ENCODE data around the gene GLIS1. TPM values are rescaled to one million over a fixed set of nuclear protein-coding genes. Genes with fewer than 3 reads are reported as not detected.

Gene GLIS1
- total RNA-seq, 1 donor from 2014 or later = 0.20 TPM

- no peak for ATAC-seq
Measured at GRCh38 chr1:53521924-53522552, 216.9 kb downstream of the GLIS1 start.

GRCh38 chr1:53520481-53520880 is 218.5 kb downstream of the GLIS1 start:
- ATAC-seq = no peak

GRCh38 chr1:53519421-53519820 is 219.5 kb downstream of the GLIS1 start:
- ATAC-seq = no peak

DNA sequence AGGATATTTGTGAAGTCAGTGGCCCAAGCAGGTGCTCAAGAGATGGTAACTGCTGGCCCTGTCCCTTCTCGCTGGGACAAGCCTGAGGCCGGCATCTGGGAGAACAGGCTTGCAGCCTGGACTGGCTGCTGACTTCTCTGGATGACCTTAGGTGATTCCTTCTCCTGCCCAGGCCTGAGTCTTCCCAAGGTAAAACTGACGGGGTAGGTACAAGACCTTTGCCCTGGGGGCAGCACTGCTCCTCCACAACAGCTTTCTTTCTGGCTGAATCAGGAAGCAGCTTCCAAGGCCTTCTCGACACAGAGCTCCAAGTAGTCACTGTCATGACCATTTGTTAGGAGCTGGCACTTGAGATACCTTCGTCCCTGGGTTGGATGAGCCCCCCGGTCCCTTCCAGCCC is 220.2 kb downstream of the GLIS1 start:
- ATAC-seq = no peak

DNA sequence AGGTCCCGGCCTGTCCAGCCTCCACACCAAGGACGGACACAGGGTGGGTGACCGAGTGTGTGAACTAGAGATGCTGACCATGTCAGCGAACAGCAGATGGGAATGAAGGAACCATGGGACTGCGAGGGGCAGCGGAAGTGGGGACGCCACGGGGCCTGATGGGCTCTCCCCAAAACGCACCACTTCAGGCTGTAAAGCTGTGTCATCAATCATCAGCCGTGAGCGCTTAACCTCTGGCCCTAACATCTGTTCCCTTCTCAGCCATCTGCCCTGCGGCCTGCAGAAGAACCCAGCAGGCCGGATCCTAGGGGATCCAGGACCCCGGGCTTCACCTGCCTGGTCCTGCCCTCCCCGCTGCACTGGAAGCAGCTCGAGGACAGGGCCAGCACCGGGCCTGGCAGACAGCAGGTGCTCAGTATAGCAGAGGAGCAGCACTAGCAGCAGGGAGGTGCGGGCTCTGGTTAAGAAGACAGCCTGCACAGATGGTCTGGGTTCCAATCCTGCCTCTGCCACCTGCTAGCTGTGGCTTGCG is 221.1 kb downstream of the GLIS1 start:
- ATAC-seq = no peak

GRCh38 chr1:53517109-53517508 is 221.9 kb downstream of the GLIS1 start:
- ATAC-seq = no peak

- no peak for ATAC-seq
Measured at GRCh38 chr1:53516181-53516580, 222.8 kb downstream of the GLIS1 start.

GRCh38 chr1:53514436-53514835 is 224.5 kb downstream of the GLIS1 start:
- no peak for ATAC-seq

- no peak for ATAC-seq
Measured at GRCh38 chr1:53513846-53514245, 225.1 kb downstream of the GLIS1 start.

- ATAC-seq = no peak
Measured at GRCh38 chr1:53512807-53513755, 225.9 kb downstream of the GLIS1 start.

DNA sequence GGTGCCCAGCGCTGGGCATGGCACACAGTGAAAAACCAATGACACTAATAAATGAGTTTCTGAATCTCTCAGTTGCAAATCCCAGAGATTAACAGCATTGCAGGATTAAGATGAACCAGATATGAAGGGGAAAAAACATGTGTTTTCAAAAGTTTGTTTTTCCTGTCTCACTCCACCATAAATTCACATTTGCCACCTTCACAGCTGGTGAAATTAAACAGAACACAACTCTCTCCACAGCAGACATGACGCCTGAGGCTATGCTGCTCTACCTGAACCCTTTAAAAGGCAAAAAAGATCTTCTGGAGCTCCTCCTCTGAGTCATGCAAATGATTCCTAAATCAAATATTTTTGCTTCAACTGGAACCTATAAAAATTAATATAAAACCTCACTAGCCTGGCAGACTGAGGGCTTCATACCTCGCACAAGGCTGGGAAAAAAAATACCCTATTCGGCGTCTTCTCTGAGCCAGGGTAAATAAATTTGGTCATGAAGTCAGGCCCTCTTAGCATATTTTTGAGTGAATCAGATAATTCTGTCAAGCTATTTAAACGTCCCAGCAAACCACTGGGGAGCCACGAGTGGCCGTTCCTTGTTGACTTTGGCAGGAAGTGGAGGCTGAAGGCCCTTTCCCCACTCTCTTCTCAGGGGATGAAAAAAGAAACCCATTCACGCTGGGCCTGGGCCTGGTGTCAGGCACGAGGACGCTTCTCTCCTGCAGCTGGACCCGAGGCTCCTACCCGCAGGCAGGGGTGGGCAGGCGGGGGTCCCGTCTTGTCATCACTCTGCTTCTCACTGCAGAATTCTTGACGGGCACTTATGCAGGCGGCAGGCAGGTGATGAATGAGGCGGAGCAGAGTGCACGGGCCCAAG is 226.8 kb downstream of the GLIS1 start:
- no peak for ATAC-seq

DNA sequence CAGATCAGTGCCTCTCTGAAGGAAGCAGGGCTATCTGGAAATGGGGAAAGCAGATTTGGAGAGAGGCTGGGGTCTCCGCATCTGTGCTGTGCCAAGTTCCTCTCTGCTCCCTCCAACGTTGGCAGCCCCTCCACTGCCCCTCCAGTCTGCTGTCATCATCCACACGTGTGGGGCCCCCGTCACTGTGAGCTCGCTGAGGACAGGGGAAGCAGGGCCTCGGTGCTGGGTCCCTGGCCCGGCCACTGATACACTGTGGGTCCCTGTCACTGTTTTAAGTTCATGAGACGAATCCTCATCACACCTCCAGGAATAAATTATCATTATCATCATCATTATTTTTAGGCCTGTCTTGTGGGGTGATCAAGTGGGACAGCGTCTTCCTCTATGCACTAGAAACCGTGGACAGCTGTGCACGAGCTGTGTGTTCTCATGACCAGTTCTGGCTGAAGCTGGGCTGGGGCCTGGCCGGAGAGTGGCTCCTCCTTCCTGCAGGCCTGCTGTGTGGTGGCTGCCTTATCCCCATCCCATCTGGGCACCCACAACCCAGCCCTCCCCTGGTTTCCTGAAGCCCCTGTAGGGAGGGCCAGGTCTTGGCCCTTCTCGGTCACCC is 227.5 kb downstream of the GLIS1 start:
- ATAC-seq = no peak

DNA sequence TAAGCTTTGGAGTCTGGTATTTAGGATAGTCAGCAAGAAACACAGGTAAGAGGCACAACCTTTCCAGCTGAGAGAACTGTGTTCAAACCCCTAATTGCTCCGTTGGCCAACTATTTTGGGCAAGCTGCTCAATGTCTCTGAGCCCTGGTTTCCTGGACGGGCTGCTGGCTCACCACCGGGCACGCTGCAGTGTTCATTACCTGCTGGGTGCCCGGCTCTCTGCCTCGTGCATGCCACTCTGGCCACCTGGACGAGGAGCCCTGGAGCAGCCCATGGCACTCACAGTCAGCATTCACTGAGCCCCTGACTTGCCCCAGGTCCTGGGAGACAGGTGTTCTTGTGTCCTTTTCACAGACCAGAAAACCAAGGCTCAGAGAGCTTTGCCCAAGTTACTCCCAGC is 228.7 kb downstream of the GLIS1 start:
- ATAC-seq = no peak

GRCh38 chr1:53509775-53510174 is 229.2 kb downstream of the GLIS1 start:
- ATAC-seq = no peak

DNA sequence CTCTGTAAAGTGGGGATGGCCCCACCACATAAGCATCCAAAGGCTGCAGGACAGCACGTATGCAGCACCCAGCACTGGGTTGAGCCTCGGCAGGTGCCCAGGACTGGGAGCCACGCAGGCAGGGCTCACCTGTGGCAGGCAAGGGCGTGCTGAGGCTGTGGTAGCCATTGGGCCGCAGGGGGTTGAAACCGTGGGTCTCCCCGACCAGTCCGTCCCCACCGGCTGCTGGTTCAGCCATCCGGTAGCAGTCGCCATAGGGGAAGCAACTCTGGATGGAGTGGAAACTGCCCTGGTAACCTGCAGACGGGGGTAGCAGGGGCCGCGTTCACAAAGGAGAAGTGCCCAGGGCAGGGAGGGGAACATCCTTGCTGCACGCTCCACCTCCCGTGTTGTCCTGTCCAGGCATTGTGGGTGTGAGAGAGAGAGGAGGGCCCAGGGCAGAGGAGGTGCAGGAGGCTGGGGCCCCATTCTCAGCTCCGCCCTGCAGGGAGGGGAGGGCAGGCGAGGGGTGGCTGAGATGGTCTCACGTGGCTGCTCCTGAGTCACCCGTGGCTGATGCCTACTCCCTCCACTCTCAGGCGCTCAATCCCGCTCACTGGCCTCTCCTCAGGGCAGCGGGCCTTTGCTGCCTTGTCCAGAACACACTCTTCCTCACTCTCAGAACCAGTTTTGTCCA is 229.8 kb downstream of the GLIS1 start:
- peak; percentile 93 for ATAC-seq

DNA sequence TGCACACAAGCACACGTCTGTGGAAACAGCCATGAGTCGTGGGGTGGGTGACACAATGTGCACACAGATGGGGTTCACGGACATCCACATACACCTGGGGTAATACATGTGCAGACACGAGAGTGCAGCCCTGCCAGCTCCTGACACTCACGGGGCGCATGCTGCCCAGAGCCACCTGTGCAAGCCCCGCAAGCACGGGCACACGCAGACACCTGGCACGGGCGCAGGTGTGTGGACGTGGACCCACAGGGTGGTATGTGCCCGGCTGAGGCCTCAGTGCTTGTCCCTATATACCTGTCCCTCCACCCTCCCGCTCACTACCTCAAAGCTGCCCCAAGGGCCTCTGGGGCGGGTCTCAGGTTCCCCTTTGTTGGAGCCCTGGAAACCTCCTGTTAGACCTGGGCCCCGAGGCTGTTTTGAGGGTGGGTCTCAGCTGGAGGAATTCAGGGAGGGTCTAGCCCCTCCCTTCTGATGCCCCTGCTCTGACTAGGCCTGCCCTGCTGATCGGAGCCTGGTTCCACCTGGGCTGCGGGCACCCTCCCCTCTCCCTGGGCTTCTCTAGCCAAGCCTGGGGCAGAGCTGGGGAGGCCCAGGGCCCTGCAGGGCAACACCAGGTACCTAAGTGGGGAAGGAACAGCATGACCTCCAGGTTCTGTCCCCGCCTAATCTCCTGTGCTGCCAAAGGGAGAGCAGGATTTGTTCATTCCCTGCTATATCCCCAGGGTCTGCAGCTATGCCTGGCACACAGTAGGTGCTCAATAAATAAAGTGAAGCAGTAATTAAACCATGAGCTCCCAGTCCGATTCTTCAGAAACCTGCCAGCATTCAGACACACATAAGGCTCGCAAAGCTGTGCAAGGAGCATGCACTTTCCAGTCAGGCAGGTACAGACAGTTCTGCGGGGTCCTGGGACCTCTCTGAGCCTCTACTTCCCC is 230.6 kb downstream of the GLIS1 start:
- ATAC-seq = no peak

GRCh38 chr1:53507116-53507820 is 231.7 kb downstream of the GLIS1 start:
- ATAC-seq = no peak

- no peak for ATAC-seq
Measured at GRCh38 chr1:53506355-53507050, 232.5 kb downstream of the GLIS1 start.

DNA sequence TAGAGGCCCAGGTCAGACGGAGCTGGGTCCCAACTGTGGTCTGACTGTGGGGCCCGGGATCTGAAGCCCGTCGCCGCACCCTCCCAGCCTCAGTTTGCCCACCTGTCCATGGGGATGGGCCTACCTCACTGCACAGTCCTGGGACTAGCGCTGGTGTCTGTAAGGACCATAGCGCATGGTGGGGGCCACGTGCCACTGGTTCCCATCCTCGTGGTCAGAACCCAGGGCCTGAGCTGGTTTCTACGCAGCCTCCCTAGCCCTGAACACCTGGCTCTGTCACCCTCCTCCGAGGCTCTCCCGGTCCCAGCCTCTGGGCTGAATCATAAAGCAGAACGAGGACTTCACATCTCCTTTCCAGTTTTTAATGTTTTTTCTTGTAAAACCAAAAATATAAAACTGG is 233.1 kb downstream of the GLIS1 start:
- no peak for ATAC-seq

Measured in esophagus mucosa (tissue), 1 donor.